NCI-H2171 (cell line): Measurements from ENCODE around the gene PTPRT.

Source experiments
- DNase-seq: peaks from one replicate; lab custom pipeline; 2025; lab: John Stamatoyannopoulos, UW

The PTPRT gene

DNA sequence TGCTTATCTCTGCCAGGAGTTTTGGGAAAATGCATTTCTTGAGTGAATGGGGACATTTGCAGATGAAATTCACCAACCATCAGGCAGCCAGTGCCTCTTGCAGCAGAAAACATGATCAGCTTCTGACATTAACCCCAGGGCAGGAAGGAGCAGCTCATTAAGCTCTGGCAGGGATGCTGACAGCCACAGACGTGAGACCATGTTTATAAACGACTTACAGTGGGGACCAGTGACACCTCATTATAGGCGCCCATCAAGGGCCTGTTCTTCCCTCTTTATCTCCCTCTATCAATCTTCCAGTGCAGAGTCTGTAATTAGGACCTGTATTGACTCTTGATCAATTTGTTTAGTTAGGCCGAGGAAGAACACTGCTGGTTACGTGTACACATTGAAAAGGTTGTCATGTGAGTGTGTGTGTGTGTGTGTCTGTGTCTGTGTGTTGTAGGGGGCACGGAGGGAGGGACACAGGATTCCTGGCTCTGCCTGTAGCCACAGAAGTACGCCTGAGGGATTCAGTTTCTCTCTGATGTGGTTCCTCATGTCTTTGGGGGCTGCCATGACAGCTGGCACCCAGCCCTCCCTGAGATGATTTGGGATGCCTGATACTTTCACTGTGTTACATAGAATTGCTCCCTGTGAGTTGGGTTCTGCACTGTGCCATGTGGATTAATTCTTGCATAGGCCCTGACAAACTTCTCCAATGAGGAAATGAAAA is 1143.2 kb downstream of the PTPRT start:
- no peak for DNase-seq

DNA sequence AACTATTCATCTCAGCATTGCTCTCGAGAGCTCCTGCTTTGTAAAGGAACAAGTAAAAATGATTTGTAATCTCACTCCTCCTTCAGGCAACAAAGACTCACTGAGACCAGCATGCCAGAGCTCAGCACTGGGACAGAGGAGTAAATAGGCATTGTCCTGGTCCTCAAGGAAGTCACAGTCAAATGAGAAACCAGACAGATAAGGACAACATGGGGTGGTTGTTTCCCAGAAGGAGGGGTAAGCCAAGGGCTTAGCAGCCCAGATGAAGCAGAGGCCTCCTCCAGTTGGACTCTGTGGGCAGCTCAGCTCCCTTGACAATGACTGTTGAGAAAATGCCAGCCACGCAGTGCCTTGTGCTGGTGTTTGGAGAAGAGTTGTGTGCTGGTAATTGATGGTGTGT is 1145.8 kb downstream of the PTPRT start:
- DNase-seq: no peak

DNA sequence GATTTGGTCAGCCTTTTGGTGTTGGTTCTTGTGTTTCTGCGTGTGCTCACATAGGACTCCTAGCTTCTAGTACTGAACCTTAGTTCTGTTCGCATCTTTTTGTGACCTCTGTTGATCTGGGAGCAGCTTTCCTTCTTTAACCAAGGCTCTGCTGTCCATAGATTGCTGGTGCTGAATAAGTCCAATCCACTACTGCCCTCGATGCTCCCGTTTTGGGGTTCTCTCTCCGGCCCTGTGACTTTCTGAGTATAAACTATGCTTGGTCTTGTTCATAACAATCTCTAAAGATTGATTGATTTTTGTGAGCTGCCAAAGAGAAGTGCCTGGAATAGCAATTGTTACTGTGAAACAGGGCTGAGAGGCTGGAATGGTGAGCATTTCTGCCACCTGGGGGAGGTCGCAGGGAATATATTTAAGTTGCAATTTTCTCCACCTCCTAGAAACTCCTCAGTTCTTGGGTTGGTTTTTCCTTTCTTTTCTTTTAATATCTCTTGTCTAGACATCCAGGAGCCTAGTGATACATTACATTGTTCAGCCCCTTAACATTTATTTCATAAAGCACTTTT is 1148.6 kb downstream of the PTPRT start:
- no peak for DNase-seq

DNA sequence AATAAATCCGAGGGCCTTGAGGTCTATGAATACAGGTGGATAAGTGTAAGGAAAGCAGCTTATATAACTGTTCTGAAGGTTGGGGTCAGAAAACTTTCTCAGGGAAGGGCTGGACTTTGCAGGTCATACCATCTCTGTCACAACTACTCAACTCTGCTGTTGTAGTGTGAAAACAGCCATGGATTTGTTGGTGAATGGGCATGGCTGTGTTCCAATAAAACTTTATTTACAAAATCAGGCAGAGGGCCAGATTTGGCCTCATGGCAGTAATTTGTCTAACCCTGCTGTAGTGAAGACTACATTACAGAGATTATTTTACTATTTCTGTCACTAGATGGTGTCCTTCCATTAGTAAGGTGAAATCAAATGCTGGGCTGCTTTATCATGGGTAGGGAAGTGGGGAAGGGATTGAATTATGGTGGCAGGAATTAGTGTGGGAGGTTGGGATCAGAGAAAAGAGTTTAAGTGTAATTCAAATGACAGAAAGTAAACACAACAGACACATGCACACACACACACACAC is 1161.9 kb downstream of the PTPRT start:
- DNase-seq: peak; percentile 2

DNA sequence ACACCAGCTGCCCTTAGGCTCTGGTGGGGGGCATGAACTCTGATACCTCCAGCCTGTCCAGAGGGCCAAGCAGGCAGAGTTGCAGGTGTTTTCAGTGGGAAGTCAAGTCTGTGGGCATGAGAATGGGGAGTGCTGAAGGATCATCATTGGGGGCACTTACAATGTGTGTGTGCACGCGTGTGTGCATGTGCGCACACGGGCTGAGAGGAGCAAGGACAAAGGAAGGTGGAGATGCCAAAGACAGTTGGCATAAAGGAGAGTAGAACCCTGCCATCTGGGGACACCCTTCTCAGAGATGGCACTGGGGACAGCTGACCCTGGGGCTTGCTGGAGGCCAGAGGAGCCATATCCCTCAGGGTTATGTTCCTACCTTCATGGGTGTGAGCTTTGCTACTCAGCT is 1163.1 kb downstream of the PTPRT start:
- no peak for DNase-seq

DNA sequence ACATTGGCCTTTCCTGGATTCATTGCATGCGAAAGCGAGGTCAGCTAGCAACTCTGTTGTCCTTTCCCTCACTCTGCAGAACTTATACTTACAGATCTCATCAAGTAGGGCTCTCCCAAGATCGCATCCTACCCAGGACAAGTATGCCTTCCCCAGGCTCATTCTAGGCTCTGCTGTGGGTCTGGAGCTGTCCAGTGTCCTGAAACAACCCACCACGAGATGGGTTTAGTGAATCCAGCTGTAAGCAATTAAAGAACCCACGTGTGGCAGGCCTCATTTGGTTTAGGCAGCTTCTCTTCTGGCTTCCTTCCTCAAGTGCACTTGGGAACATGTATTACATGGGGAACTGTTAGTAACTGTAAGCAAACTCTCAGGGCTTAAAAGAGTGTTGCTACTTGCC is 1165.1 kb downstream of the PTPRT start:
- DNase-seq: no peak
